Panc1 (cell line): ENCODE results near the gene ACSS3. TPM values are rescaled to one million over a fixed set of nuclear protein-coding genes. Genes with fewer than 3 reads are reported as not detected.

Experiments
- ATAC-seq: fragments of 200-7000 bp; cut with Tn5 transposase; 2 replicates; pipeline ENCODE4 v1.9.1; 2020; ENCODE audit warnings: mild to moderate bottlenecking, moderate library complexity
- BruUV-seq: library from RNA; stranded (reverse); fragments of 400-500 nt; replicated peaks from 2 replicates; lab custom pipeline; 2021; lab: Mats Ljungman, UMichigan
- CTCF ChIA-PET: fragments of 300-600 bp; sonication (Branson Sonifier 250); formaldehyde crosslinking; loops from one replicate; lab custom pipeline; 2022; ENCODE audit warnings: antibody characterized with exemption; lab: Charles Lee
- POLR2A ChIA-PET: fragments of 300-600 bp; sonication (Branson Sonifier 250); formaldehyde crosslinking; loops from one replicate; lab custom pipeline; 2022; ENCODE audit warnings: antibody characterized with exemption; lab: Charles Lee
- DNase-seq: peaks from one replicate; pipeline ENCODE4 v3.0.0-alpha.2; 2010; ENCODE audit warnings: low read depth, low spot score
- H3K27ac ChIP-seq: 2 replicates; pipeline ENCODE4 v1.5.1; 2011; ENCODE audit warnings: mild to moderate bottlenecking, low read length, inconsistent platforms
- H3K27me3 ChIP-seq: fragments of 200-500 bp; sonication (Bioruptor generic); 2 replicates; pipeline ENCODE4 v1.6.0; 2014; ENCODE audit warnings: low read length, inconsistent platforms; ENCODE audit not compliant: control insufficient read depth, insufficient read depth
- H3K36me3 ChIP-seq: fragments of 200-500 bp; sonication (Bioruptor generic); 2 replicates; pipeline ENCODE4 v1.5.1; 2014; ENCODE audit warnings: inconsistent platforms, mild to moderate bottlenecking, low read length, moderate library complexity; ENCODE audit not compliant: control insufficient read depth, insufficient read depth
- H3K4me1 ChIP-seq: 2 replicates; pipeline ENCODE4 v1.5.1; 2011; ENCODE audit warnings: inconsistent platforms, mild to moderate bottlenecking, low read length, moderate library complexity; ENCODE audit not compliant: control insufficient read depth, insufficient read depth
- H3K4me3 ChIP-seq, 2 experiments: 2 replicates each; pipeline ENCODE4 v1.5.1; 2011 to 2012; ENCODE audit warnings: low read depth in 2 of 2, low read length in 2 of 2, mild to moderate bottlenecking in 2 of 2, inconsistent platforms in 1 of 2, moderate library complexity in 1 of 2
- H3K9me3 ChIP-seq: fragments of 200-500 bp; sonication (Bioruptor generic); 2 replicates; pipeline ENCODE4 v1.5.1; 2014; ENCODE audit warnings: low read depth, mild to moderate bottlenecking, inconsistent platforms, low read length, moderate library complexity; ENCODE audit not compliant: control insufficient read depth, insufficient read depth
- POLR2AphosphoS5 ChIP-seq: IDR thresholded peaks from 2 replicates; pipeline ENCODE4 v1.6.1; 2012; ENCODE audit warnings: mild to moderate bottlenecking, low read depth, low read length, moderate library complexity
- SIN3A ChIP-seq: IDR thresholded peaks from 2 replicates; pipeline ENCODE4 v1.6.1; 2012; ENCODE audit warnings: low read depth, mild to moderate bottlenecking, low read length, moderate library complexity, borderline replicate concordance; ENCODE audit not compliant: insufficient read depth
- TCF7L2 ChIP-seq: IDR thresholded peaks from 2 replicates; pipeline ENCODE4 v1.6.1; 2011; ENCODE audit warnings: mild to moderate bottlenecking, low read depth, low read length, inconsistent platforms
- in situ Hi-C: cut with HindIII; loops from 2 replicates; pipeline ENCODE4 v1.10.0; 2016; ENCODE audit warnings: low sequenced_read_pairs, low pct_unique_long_range_greater_than_20kb
- intact Hi-C: fragments of 100-400 bp; cut with micrococcal nuclease; formaldehyde crosslinking; loops from one replicate; pipeline ENCODE4 v1.10.0; 2022; ENCODE audit not compliant: unreplicated experiment
- total RNA-seq: library from RNA; stranded (reverse); gene quantifications from one replicate; pipeline ENCODE4 v1.2.1, GENCODE V29; 2021; ENCODE audit not compliant: unreplicated experiment
- TF ChIP-seq, protein P1 (sequence below): fragments of 450-650 bp; IDR thresholded peaks from 2 replicates; pipeline ENCODE4 v1.5.1; 2017; ENCODE audit warnings: mild to moderate bottlenecking
- TF ChIP-seq, protein P2 (sequence below), 2 experiments: IDR thresholded peaks; 2 replicates each; pipeline ENCODE4 v1.6.1; 2011 to 2012; ENCODE audit warnings: low read depth in 2 of 2, control low read depth in 1 of 2, low read length in 1 of 2, mild to moderate bottlenecking in 1 of 2, moderate library complexity in 1 of 2; ENCODE audit not compliant: insufficient read depth in 1 of 2

ACSS3 gene
- total RNA-seq, 1 experiment from 2014 or later: 0.10 TPM

DNA sequence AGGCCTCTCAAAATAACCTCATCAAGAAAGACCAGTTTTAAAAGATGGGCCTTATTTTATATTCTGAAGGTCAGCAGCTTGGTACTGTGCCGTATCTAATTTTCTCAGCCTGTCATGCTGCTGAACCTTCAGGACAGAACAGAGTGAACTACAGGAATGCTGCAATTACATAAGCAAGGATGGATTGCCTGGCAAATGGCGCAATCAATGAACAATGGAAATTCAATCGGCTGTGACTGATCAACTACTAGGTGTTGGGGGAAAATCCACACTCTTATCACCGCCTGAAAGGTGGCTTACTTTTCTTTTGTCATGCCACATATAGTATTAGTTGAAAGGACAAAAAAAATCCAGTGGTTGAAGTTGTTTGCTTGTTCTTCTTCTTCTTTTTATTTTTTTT is 8.5 kb downstream of the ACSS3 start:
- ATAC-seq: no peak
- in situ Hi-C loops: no loop called here

DNA sequence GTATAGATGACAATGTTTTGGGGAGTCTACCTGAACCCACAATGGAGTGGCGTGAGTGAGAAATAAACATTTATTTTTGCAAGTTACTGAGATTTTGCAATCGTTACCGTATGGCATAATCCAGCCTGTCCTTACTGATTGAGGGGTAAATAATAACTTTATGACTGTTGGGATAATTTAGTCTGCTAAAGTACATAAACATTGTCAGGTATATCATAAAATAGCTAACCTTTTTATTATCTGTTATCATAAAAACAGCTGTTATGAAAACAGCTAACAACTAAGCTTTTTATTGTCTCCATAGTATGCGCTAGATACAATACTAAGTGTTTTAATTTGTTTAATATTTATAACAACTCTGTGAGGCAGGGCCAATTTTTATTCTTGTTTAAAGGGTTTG is 10.3 kb downstream of the ACSS3 start:
- H3K36me3 ChIP-seq: no peaks in the 10 kb centered on the region
- H3K27ac ChIP-seq: no peak overlapping the region
- no peaks in the 10 kb centered on the region for H3K27me3 ChIP-seq
- intact Hi-C loops (no loop called here), in situ Hi-C loops (no loop called here)
- H3K4me1 ChIP-seq: no peaks in the 10 kb centered on the region
- TF ChIP-seq POLR2AphosphoS5 (no peak), SIN3A (no peak), TCF7L2 (no peak)
- TF ChIP-seq, protein P1, sequence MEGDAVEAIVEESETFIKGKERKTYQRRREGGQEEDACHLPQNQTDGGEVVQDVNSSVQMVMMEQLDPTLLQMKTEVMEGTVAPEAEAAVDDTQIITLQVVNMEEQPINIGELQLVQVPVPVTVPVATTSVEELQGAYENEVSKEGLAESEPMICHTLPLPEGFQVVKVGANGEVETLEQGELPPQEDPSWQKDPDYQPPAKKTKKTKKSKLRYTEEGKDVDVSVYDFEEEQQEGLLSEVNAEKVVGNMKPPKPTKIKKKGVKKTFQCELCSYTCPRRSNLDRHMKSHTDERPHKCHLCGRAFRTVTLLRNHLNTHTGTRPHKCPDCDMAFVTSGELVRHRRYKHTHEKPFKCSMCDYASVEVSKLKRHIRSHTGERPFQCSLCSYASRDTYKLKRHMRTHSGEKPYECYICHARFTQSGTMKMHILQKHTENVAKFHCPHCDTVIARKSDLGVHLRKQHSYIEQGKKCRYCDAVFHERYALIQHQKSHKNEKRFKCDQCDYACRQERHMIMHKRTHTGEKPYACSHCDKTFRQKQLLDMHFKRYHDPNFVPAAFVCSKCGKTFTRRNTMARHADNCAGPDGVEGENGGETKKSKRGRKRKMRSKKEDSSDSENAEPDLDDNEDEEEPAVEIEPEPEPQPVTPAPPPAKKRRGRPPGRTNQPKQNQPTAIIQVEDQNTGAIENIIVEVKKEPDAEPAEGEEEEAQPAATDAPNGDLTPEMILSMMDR: no peak
- TF ChIP-seq, protein P2, sequence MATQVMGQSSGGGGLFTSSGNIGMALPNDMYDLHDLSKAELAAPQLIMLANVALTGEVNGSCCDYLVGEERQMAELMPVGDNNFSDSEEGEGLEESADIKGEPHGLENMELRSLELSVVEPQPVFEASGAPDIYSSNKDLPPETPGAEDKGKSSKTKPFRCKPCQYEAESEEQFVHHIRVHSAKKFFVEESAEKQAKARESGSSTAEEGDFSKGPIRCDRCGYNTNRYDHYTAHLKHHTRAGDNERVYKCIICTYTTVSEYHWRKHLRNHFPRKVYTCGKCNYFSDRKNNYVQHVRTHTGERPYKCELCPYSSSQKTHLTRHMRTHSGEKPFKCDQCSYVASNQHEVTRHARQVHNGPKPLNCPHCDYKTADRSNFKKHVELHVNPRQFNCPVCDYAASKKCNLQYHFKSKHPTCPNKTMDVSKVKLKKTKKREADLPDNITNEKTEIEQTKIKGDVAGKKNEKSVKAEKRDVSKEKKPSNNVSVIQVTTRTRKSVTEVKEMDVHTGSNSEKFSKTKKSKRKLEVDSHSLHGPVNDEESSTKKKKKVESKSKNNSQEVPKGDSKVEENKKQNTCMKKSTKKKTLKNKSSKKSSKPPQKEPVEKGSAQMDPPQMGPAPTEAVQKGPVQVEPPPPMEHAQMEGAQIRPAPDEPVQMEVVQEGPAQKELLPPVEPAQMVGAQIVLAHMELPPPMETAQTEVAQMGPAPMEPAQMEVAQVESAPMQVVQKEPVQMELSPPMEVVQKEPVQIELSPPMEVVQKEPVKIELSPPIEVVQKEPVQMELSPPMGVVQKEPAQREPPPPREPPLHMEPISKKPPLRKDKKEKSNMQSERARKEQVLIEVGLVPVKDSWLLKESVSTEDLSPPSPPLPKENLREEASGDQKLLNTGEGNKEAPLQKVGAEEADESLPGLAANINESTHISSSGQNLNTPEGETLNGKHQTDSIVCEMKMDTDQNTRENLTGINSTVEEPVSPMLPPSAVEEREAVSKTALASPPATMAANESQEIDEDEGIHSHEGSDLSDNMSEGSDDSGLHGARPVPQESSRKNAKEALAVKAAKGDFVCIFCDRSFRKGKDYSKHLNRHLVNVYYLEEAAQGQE (IDR thresholded peaks at IDR 0.05; ENCODE audit: insufficient read depth in 1 of 2, low read depth in 2 of 2, low read length in 1 of 2): no peak
- BruUV-seq: no TSS peak
- ATAC-seq (no peak), DNase-seq (no peak)
- ChIA-PET CTCF (no interaction called here), POLR2A (no interaction called here)
- no peaks in the 10 kb centered on the region for H3K9me3 ChIP-seq
- H3K4me3 ChIP-seq: no peak overlapping the region

More for the DNA sequence above, 8.5 kb downstream of the ACSS3 start:
- H3K4me1 ChIP-seq: no peaks in the 10 kb centered on the region
- H3K4me3 ChIP-seq: no peak overlapping the region
- TF ChIP-seq, protein P1: no peak
- no peak for TF ChIP-seq SIN3A
- CTCF ChIA-PET: no interaction called here
- H3K9me3 ChIP-seq: no peaks in the 10 kb centered on the region
- no peak overlapping the region for H3K27ac ChIP-seq
- no peaks in the 10 kb centered on the region for H3K36me3 ChIP-seq
- POLR2A ChIA-PET: no interaction called here
- H3K27me3 ChIP-seq: no peaks in the 10 kb centered on the region
- intact Hi-C loops: no loop called here
- DNase-seq: no peak
- BruUV-seq: no TSS peak

DNA sequence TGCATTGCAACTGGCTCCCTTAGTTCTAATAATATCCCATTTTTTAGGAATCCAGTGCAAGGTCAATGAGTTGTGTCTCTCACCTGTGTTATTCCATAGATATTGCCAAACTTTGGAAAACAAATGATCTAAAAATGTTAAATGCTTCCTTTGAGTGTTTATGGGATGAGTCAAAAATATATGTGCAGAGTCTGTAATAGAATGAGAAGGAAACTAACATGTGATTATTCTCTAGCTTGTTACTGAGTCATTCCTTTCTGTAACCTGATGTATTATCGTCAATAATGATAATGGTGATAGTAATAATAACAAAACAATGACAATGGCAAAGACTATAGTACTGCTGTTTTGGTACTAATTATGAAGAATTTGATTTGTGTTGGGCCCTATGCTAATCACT is 11.5 kb downstream of the ACSS3 start:
- Histone ChIP-seq H3K9me3 (no peaks in the 10 kb centered on the region), H3K36me3 (no peaks in the 10 kb centered on the region), H3K27ac (no peak overlapping the region), H3K27me3 (no peaks in the 10 kb centered on the region), H3K4me1 (no peaks in the 10 kb centered on the region), H3K4me3 (no peak overlapping the region)
- no TSS peak for BruUV-seq
- ATAC-seq (no peak), DNase-seq (no peak)
- intact Hi-C loops: no loop called here
- in situ Hi-C loops: no loop called here
- CTCF ChIA-PET: no interaction called here
- TF ChIP-seq TCF7L2: no peak
- TF ChIP-seq SIN3A: no peak
- TF ChIP-seq, protein P2 (IDR thresholded peaks at IDR 0.05; ENCODE audit: insufficient read depth in 1 of 2, low read depth in 2 of 2, low read length in 1 of 2): no peak
- no peak for TF ChIP-seq POLR2AphosphoS5
- TF ChIP-seq, protein P1: no peak
- POLR2A ChIA-PET: no interaction called here
